ENCODE measurements around the gene ADH1B. TPM values are rescaled to one million over a fixed set of nuclear protein-coding genes. Genes with fewer than 3 reads are reported as not detected.

ADH1B gene
- total RNA-seq, 1 experiment from 2014 or later: 0.98 TPM

DNA sequence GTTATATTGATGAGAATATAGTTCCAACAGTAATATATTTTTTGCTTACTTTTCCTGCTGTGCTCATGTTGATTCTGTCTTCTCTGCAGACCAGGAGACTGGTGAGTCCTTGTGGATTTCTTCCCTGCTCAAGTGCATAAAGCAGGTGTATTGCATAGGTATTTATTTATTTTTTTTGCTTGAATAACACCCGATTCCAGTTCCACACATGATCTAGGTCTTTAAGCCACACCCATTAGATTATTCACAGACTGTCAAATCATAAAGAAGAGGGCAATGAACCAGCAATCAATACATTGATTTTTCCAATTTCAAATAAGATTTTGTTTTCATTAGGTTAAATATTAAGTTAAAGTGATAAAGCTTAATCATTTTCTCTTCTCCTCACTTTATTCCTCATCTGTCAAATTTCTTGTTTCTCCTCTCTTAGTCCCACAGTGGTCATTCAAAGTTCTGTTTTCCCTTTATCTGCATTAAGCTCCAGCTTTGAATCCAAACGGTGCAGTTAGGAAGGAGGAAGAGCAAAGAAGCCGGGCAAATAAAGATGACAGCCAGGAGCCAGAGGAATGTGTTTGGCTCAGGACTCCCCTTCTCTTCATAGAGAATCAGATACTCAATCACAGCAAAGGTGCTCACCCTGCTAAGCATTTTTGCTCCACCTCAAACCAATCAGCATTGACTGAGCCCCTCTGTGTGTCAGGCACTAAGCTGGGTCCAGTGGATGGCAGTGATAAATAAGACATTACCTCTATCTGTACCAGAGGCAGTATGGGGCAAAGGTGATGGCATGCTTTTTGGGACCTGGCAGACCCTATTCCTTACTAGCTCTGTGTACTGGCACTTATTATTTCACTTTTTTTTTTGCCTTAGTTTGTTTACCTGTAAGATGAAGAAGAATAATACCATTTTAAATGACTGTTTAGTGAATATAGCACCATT lies 30.1 kb downstream of the ADH1B start, which contains the start of gene ADH1A:
Gene ADH1A (minus strand): TSS at position 138 of the 939 bp plus-strand sequence. CDS start 71 bp downstream, at position 67.
- no peak for DNase-seq (ENCODE audit: low read depth, low spot score)
- CTCF ChIA-PET: no interaction called here
- no peaks in the 10 kb centered on the region for H3K27me3 ChIP-seq (ENCODE audit: control insufficient read depth, insufficient read depth, low read length)
- BruUV-seq (replicated peaks): no TSS peak
- H3K4me1 ChIP-seq (ENCODE audit: control insufficient read depth, insufficient read depth, low read length): no peaks in the 10 kb centered on the region
- H3K4me3 ChIP-seq (ENCODE audit: low read depth in 2 of 2, low read length in 2 of 2): no peak within 1 kb of the TSS
- intact Hi-C loops (cut with micrococcal nuclease; ENCODE audit: unreplicated experiment) (no loop called here), in situ Hi-C loops (cut with HindIII; ENCODE audit: low pct_unique_long_range_greater_than_20kb, low sequenced_read_pairs) (no loop called here)
- POLR2A ChIA-PET: no interaction called here
- TF ChIP-seq, protein P1, sequence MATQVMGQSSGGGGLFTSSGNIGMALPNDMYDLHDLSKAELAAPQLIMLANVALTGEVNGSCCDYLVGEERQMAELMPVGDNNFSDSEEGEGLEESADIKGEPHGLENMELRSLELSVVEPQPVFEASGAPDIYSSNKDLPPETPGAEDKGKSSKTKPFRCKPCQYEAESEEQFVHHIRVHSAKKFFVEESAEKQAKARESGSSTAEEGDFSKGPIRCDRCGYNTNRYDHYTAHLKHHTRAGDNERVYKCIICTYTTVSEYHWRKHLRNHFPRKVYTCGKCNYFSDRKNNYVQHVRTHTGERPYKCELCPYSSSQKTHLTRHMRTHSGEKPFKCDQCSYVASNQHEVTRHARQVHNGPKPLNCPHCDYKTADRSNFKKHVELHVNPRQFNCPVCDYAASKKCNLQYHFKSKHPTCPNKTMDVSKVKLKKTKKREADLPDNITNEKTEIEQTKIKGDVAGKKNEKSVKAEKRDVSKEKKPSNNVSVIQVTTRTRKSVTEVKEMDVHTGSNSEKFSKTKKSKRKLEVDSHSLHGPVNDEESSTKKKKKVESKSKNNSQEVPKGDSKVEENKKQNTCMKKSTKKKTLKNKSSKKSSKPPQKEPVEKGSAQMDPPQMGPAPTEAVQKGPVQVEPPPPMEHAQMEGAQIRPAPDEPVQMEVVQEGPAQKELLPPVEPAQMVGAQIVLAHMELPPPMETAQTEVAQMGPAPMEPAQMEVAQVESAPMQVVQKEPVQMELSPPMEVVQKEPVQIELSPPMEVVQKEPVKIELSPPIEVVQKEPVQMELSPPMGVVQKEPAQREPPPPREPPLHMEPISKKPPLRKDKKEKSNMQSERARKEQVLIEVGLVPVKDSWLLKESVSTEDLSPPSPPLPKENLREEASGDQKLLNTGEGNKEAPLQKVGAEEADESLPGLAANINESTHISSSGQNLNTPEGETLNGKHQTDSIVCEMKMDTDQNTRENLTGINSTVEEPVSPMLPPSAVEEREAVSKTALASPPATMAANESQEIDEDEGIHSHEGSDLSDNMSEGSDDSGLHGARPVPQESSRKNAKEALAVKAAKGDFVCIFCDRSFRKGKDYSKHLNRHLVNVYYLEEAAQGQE (IDR thresholded peaks at IDR 0.05; ENCODE audit: insufficient read depth in 1 of 2, low read depth in 2 of 2, low read length in 1 of 2): no peak
- no peak for TF ChIP-seq SIN3A (IDR thresholded peaks at IDR 0.05; ENCODE audit: borderline replicate concordance, insufficient read depth, low read depth, low read length)
- TF ChIP-seq, protein P2, sequence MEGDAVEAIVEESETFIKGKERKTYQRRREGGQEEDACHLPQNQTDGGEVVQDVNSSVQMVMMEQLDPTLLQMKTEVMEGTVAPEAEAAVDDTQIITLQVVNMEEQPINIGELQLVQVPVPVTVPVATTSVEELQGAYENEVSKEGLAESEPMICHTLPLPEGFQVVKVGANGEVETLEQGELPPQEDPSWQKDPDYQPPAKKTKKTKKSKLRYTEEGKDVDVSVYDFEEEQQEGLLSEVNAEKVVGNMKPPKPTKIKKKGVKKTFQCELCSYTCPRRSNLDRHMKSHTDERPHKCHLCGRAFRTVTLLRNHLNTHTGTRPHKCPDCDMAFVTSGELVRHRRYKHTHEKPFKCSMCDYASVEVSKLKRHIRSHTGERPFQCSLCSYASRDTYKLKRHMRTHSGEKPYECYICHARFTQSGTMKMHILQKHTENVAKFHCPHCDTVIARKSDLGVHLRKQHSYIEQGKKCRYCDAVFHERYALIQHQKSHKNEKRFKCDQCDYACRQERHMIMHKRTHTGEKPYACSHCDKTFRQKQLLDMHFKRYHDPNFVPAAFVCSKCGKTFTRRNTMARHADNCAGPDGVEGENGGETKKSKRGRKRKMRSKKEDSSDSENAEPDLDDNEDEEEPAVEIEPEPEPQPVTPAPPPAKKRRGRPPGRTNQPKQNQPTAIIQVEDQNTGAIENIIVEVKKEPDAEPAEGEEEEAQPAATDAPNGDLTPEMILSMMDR (IDR thresholded peaks at IDR 0.05): no peak
- no peak for TF ChIP-seq TCF7L2 (IDR thresholded peaks at IDR 0.05; ENCODE audit: low read depth, low read length)
- H3K27ac ChIP-seq (ENCODE audit: low read length): no peak within 1 kb of the TSS
- no peak for ATAC-seq
- H3K36me3 ChIP-seq (ENCODE audit: control insufficient read depth, insufficient read depth, low read length): no peaks in the 10 kb centered on the region
- no peaks in the 10 kb centered on the region for H3K9me3 ChIP-seq (ENCODE audit: control insufficient read depth, insufficient read depth, low read depth, low read length)

DNA sequence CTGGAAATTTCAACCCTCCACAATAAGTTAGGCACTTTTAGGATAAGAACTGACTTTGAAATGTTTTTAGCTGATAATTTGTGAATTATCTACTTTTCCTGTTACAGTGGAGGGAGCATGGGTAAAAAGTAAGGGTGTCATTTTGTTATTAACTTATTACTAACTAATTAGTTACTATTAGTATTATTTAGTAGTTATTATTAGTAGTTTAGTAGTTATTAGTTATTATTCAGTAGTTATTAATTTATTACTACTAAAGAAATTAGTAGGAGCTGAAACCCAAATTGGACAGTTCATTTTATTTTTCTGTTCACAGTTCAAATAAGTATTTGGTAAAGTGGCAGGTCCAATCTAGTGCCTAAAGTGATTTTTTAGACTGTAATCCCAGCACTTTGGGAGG lies 35.8 kb downstream of the ADH1B start:
- Histone ChIP-seq H3K9me3 (ENCODE audit: control insufficient read depth, insufficient read depth, low read depth, low read length) (no peaks in the 10 kb centered on the region), H3K27ac (ENCODE audit: low read length) (no peak overlapping the region), H3K27me3 (ENCODE audit: control insufficient read depth, insufficient read depth, low read length) (no peaks in the 10 kb centered on the region), H3K4me3 (ENCODE audit: low read depth in 2 of 2, low read length in 2 of 2) (no peak overlapping the region), H3K4me1 (ENCODE audit: control insufficient read depth, insufficient read depth, low read length) (no peaks in the 10 kb centered on the region), H3K36me3 (ENCODE audit: control insufficient read depth, insufficient read depth, low read length) (no peaks in the 10 kb centered on the region)
- no peak for DNase-seq (ENCODE audit: low read depth, low spot score)
- in situ Hi-C loops (cut with HindIII; ENCODE audit: low pct_unique_long_range_greater_than_20kb, low sequenced_read_pairs) (no loop called here), intact Hi-C loops (cut with micrococcal nuclease; ENCODE audit: unreplicated experiment) (no loop called here)
- ChIA-PET POLR2A (no interaction called here), CTCF (no interaction called here)
- no peak for ATAC-seq
- BruUV-seq (replicated peaks): no TSS peak
- TF ChIP-seq SIN3A (IDR thresholded peaks at IDR 0.05; ENCODE audit: borderline replicate concordance, insufficient read depth, low read depth, low read length) (no peak), POLR2AphosphoS5 (IDR thresholded peaks at IDR 0.05; ENCODE audit: low read depth, low read length) (no peak), TCF7L2 (IDR thresholded peaks at IDR 0.05; ENCODE audit: low read depth, low read length) (no peak)
- TF ChIP-seq, protein P2 (IDR thresholded peaks at IDR 0.05): no peak
- TF ChIP-seq, protein P1 (IDR thresholded peaks at IDR 0.05; ENCODE audit: insufficient read depth in 1 of 2, low read depth in 2 of 2, low read length in 1 of 2): no peak

All from Panc1 (cell line).